DND-41 (cell line): Measurements from ENCODE around the gene TENT5C.

ENCODE experiments used
- EZH2 ChIP-seq: IDR thresholded peaks from 3 replicates; pipeline ENCODE4 v1.6.1; 2012; ENCODE audit warnings: borderline replicate concordance, low read depth, mild to moderate bottlenecking, moderate library complexity, low read length, inconsistent platforms; ENCODE audit not compliant: severe bottlenecking
- TF ChIP-seq, protein P1 (sequence below): IDR thresholded peaks from 2 replicates; pipeline ENCODE4 v1.5.1; 2012; ENCODE audit warnings: borderline replicate concordance, low read length, moderate library complexity, mild to moderate bottlenecking; ENCODE audit not compliant: poor library complexity, severe bottlenecking; ENCODE audit errors: extremely low read depth

GRCh38 chr1:117577191-117577885 lies 28.5 kb upstream of the TENT5C start:
- no peak for TF ChIP-seq EZH2
- TF ChIP-seq, protein P1, sequence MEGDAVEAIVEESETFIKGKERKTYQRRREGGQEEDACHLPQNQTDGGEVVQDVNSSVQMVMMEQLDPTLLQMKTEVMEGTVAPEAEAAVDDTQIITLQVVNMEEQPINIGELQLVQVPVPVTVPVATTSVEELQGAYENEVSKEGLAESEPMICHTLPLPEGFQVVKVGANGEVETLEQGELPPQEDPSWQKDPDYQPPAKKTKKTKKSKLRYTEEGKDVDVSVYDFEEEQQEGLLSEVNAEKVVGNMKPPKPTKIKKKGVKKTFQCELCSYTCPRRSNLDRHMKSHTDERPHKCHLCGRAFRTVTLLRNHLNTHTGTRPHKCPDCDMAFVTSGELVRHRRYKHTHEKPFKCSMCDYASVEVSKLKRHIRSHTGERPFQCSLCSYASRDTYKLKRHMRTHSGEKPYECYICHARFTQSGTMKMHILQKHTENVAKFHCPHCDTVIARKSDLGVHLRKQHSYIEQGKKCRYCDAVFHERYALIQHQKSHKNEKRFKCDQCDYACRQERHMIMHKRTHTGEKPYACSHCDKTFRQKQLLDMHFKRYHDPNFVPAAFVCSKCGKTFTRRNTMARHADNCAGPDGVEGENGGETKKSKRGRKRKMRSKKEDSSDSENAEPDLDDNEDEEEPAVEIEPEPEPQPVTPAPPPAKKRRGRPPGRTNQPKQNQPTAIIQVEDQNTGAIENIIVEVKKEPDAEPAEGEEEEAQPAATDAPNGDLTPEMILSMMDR, result no peak
